SJSA1 (cell line): ENCODE measurements around the gene MAP6. TPM values are rescaled to one million over a fixed set of nuclear protein-coding genes. Genes with fewer than 3 reads are reported as not detected.

Experiments used
- DNase-seq, 2 experiments: peaks; one replicate each; pipeline ENCODE4 v3.0.0-alpha.2; 2015 to 2020; ENCODE audit warnings: low spot score in 2 of 2, low read depth in 1 of 2
- H3K27ac ChIP-seq: fragments of 250-450 bp; sonication (Bioruptor Pico); 2 replicates; pipeline ENCODE4 v1.5.1; 2020; ENCODE audit warnings: mild to moderate bottlenecking, moderate library complexity
- H3K27me3 ChIP-seq: fragments of 250-450 bp; sonication (Bioruptor Pico); replicated peaks from 2 replicates; pipeline ENCODE4 v1.5.1; 2020; ENCODE audit warnings: mild to moderate bottlenecking, moderate library complexity
- H3K36me3 ChIP-seq: fragments of 250-450 bp; sonication (Bioruptor Pico); 2 replicates; pipeline ENCODE4 v1.5.1; 2020; ENCODE audit warnings: mild to moderate bottlenecking
- H3K4me1 ChIP-seq: fragments of 250-450 bp; sonication (Bioruptor Pico); replicated peaks from 2 replicates; pipeline ENCODE4 v1.6.1; 2021; ENCODE audit warnings: mild to moderate bottlenecking
- H3K4me3 ChIP-seq: fragments of 250-450 bp; sonication (Bioruptor Pico); 2 replicates; pipeline ENCODE4 v1.5.1; 2020; ENCODE audit warnings: mild to moderate bottlenecking
- H3K9me3 ChIP-seq: fragments of 250-450 bp; sonication (Bioruptor Pico); replicated peaks from 2 replicates; pipeline ENCODE4 v1.5.1; 2020; ENCODE audit warnings: mild to moderate bottlenecking
- total RNA-seq: library from RNA; depleted of rRNA; stranded (reverse); fragments of >200 nt; shearing (Covaris generic); gene quantifications from 2 replicates; pipeline ENCODE4 v1.2.3, GENCODE V29; 2014

The MAP6 gene
- total RNA-seq, 1 experiment from 2014 or later = 0.13 TPM

DNA sequence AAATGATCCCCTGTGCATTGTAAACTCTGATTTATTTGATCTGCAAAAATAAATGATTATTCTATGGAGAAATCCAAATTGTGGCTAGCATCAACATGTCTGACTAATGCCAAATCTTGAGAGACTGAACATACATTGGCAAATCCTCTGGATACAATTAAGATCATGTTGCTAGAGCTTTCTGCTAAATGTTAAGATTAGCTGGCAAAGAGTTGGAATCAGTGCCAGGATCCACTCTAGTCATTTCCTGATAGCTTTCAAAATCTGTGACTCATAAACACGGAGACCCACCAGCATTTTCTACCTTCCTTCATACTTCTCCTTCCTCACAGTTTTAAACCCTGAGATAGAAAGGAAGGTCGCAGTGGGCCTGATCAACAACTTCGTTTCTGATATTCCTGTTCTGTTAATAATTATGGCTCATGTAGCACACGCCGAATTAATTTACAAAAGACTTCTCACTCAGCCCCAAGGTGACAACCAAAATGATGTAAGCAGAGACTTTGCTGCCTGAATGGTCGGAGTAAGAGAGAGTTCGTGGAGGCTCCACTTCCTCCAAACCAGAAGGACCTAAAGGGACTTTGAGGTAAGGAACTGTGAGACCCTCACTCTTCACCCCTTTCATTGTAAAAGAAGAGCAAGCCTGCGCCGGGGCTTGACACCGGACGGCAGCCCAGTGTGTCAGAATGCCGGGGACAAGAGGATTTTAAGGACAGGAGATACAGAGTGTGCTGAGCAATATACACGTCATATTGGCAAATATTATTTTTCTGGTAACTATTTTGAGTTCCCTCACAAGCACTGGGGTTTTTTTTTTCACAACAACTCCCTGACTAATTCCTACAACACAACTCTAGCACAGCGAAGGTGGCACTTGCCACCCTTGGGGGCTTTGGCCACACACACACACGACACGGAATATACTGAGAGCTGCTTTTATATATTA is 64.8 kb downstream of the MAP6 start:
- H3K4me3 ChIP-seq = no peak overlapping the region

DNA sequence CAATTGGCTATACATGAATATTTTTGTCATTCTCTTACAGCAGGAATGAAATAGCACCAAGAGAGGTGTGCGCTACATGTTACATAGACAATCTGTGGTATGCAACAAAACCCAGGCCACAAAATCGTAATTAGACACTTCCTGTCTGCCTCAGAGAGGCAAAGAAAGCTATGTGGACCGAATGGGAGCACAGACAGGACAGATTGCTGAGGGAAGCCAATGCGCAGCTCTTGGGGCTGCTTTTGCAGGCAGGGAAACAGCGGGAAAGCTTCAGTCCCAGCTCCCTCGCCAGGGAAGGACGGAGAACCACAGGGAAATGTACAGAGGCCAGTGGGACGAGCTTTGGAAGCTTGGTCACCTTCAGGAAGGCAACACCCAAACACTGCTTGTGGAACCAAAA is 65.9 kb downstream of the MAP6 start:
- H3K27ac ChIP-seq = no peak overlapping the region
- peak in 1 of 2 experiments; percentile 20 for DNase-seq
- peaks cover 22% of the 10 kb centered on the region for H3K4me1 ChIP-seq
- H3K9me3 ChIP-seq = no peaks in the 10 kb centered on the region
- H3K27me3 ChIP-seq = no peaks in the 10 kb centered on the region
- no peak overlapping the region for H3K4me3 ChIP-seq
- H3K36me3 ChIP-seq = no peaks in the 10 kb centered on the region

More for the DNA sequence above, 64.8 kb downstream of the MAP6 start:
- peak in 1 of 2 experiments; percentile 33 for DNase-seq
- no peaks in the 10 kb centered on the region for H3K9me3 ChIP-seq
- H3K36me3 ChIP-seq = no peaks in the 10 kb centered on the region
- H3K4me1 ChIP-seq = peaks cover 22% of the 10 kb centered on the region
- peak overlapping the region; percentile 35; the same call in 1 of the 2 replicates for H3K27ac ChIP-seq
- no peaks in the 10 kb centered on the region for H3K27me3 ChIP-seq

DNA sequence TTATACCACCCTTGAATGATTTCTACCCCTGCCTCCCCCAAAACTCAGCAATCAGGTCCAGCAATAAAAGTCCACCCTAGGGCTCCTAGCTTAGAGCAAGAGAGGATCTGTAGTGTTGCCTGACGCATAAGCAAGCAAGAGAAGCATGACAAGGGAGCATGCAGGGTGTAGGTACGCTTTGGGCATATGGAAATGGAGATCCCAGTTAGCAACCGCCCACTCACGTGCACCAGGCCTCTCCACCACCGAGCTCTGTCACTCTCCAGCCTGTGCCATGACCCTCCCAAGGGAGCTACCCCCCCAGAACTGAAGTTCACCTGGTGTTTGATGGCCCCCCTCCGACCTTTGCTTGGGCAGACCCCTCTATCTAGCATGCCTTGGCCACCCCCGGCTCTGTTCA is 67.3 kb downstream of the MAP6 start:
- DNase-seq = no peak
- H3K36me3 ChIP-seq = no peaks in the 10 kb centered on the region
- H3K4me3 ChIP-seq = no peak overlapping the region
- H3K27ac ChIP-seq = no peak overlapping the region
- no peaks in the 10 kb centered on the region for H3K27me3 ChIP-seq
- peaks cover 22% of the 10 kb centered on the region for H3K4me1 ChIP-seq
- H3K9me3 ChIP-seq = no peaks in the 10 kb centered on the region

DNA sequence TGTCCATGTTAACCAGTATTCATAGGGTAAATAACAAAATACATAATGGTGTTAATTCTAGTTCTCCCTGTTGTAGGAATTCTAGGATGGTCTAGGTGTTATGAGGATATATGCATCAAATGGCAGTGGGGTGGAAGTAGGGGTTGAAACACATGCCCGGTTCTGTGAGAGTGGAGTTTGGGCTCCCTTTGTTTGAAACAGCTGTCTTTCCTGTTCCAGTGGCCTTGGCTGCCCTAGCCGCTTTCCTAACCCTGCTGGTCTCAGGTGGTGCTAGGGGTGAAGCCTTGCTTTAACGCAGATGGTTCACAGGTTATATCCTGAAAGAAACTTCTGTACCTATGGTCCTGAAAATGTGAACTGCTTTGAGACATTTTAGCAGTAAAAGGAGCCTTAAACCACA is 68.5 kb downstream of the MAP6 start:
- Histone ChIP-seq H3K27ac (no peak overlapping the region), H3K4me3 (no peak overlapping the region), H3K27me3 (no peaks in the 10 kb centered on the region), H3K36me3 (no peaks in the 10 kb centered on the region), H3K4me1 (peaks cover 22% of the 10 kb centered on the region), H3K9me3 (no peaks in the 10 kb centered on the region)
- DNase-seq = no peak

DNA sequence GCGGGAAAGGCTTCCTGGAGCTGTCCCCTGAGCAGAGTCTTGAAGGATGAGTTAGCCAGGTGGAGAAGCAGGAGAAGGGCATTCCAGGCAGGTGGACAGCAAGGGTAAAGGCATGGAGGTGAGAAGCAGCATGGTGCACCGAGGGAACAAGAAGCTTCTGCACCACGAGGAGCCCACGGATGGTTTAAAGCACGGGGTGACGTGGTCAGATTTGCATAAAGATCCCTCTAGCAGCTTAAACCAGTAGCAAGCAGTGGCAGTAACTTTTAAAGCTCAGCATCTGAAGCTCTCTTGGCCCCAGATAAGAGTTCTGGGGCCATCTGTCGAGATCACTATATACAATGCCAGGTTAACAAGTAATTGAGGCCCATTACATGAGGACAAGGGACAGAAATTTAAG is 69.9 kb downstream of the MAP6 start:
- peaks cover 15% of the 10 kb centered on the region for H3K4me1 ChIP-seq
- no peaks in the 10 kb centered on the region for H3K27me3 ChIP-seq
- no peaks in the 10 kb centered on the region for H3K36me3 ChIP-seq
- H3K9me3 ChIP-seq = no peaks in the 10 kb centered on the region
- no peak overlapping the region for H3K4me3 ChIP-seq
- no peak for DNase-seq
- H3K27ac ChIP-seq = no peak overlapping the region

DNA sequence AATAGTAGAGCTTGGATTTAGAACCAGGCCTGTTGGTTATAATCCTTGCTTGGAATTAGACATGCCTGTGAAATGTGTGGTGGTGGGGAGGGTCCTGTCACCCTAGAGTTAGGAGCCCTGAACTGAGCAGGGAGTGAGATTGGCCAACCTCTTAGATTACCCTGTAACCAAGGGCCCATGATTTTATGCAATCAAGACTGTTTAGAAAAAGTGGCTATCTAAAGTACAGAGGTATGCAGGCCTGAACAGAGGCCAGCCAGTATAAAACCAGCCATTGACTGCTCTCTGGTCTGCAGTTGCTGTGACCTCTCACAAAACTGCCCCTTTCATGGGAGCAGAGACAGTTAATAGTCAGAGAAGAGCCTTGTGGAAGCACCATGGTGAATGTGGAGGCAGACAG is 70.6 kb downstream of the MAP6 start:
- Histone ChIP-seq H3K27ac (no peak overlapping the region), H3K9me3 (no peaks in the 10 kb centered on the region), H3K36me3 (no peaks in the 10 kb centered on the region), H3K27me3 (no peaks in the 10 kb centered on the region), H3K4me3 (no peak overlapping the region), H3K4me1 (peaks cover 8% of the 10 kb centered on the region)
- no peak for DNase-seq

DNA sequence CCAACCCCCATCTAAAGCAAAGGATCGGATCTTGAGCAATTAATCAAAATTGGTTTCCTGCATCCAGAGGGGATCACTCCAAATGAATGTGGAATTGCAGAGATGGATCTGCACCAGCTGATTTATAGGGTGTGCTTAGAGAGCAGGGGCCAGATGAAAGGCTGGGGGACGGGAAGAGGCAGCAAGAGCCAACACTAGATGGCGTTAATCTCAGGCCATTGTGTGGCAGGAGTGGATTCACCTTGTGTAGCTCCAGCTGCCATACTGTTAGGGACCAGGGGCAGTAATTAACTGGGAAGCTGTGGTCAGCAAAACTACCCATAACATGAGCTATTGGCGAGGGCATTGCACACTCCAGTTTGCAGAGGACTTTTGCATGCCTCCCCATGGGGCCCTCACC is 71.2 kb downstream of the MAP6 start:
- no peaks in the 10 kb centered on the region for H3K36me3 ChIP-seq
- no peaks in the 10 kb centered on the region for H3K27me3 ChIP-seq
- no peaks in the 10 kb centered on the region for H3K9me3 ChIP-seq
- no peak overlapping the region for H3K27ac ChIP-seq
- DNase-seq = no peak
- H3K4me3 ChIP-seq = no peak overlapping the region
- H3K4me1 ChIP-seq = peaks cover 2% of the 10 kb centered on the region

DNA sequence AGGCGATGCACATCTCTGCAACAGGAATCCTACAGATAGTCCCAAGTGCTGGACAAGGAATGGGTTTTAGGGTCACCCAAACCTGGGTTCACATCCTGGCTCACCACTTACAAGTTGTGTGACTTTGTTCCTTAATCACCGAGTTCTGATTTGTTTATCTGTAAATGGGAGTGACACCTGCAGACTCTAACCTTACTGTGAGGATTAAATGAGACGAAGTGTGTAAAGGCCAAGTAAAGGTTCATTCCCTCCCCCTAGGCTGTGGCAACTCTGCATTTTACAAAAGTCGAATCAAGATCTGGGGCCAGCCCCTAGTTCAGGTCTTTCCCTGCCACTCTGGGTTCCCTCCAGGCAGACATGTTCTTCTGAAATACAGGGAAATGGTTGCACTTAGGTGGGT is 71.9 kb downstream of the MAP6 start:
- H3K27ac ChIP-seq = no peak overlapping the region
- H3K9me3 ChIP-seq = no peaks in the 10 kb centered on the region
- no peak for DNase-seq
- H3K4me3 ChIP-seq = no peak overlapping the region
- no peaks in the 10 kb centered on the region for H3K4me1 ChIP-seq
- H3K27me3 ChIP-seq = no peaks in the 10 kb centered on the region
- H3K36me3 ChIP-seq = no peaks in the 10 kb centered on the region

DNA sequence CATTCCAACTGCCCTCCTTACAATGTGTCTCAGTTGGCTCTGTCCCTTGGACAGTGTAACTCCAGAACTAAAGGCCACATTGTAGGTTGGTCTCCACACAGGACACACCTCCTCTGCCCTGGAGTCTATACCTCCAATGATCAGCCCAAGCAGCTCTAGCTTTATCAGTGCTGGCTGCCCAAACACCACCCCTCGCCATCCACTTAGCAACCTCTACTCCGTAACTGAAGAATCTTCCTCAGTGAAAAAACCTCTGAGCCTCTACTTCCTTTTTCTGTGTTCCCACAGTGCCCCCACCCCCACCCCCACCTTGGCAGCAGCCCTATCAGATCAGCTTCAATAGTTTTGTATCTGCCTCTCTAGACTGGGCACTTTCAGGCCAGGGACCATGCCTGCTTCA is 73.4 kb downstream of the MAP6 start:
- no peaks in the 10 kb centered on the region for H3K36me3 ChIP-seq
- no peak overlapping the region for H3K27ac ChIP-seq
- H3K27me3 ChIP-seq = no peaks in the 10 kb centered on the region
- no peaks in the 10 kb centered on the region for H3K4me1 ChIP-seq
- DNase-seq = no peak
- H3K9me3 ChIP-seq = no peaks in the 10 kb centered on the region
- no peak overlapping the region for H3K4me3 ChIP-seq

DNA sequence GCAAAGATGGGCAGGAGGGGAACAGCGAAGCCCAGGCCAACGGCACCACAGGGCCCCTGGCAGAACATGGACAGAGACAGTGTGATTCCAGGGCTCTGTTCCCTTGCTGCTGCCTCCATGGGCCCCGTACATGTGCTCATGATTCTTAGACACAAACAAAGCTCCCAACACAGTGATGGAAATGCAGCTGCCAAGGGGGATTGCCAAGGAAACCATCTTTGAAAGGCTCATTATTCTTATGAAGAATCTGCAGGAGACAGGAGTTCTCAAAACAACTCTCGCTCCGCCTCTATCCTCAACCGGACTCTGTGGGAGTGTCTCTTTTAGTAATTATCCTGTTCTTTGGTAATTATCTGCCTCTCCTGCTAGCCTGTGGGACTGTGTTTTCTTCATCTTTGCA is 74.6 kb downstream of the MAP6 start:
- DNase-seq = no peak
- Histone ChIP-seq H3K36me3 (no peaks in the 10 kb centered on the region), H3K4me1 (no peaks in the 10 kb centered on the region), H3K27ac (no peak overlapping the region), H3K4me3 (no peak overlapping the region), H3K9me3 (no peaks in the 10 kb centered on the region), H3K27me3 (no peaks in the 10 kb centered on the region)

DNA sequence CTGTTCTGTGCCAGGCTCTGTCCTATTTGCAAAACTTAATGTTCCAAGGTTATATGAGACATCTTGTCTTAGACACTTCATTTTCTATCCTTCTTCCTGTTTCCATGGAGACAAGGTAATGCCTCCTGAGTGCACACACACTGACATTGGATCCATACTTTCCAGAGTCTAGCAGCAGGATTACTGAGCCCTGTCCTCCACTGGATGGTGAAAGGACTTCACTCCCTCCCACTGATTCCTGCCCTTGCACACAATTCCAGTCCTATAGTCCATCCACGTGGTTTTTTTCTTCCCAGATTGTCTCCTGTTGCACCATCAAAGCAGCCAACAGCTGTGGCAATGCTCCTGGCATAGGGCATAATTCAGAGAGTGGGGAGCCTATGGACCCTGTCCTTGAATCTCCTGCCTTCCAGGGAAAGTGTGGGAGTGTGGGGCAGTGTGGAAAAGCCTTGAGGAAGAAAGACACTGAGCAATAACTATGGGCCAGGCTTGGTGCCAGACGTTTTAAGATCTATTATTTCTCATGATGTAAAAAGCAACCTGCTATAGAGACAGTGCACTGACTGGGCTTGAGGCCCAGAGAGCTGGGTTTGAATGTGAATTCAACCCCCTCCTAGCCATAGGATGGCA is 75.4 kb downstream of the MAP6 start:
- no peaks in the 10 kb centered on the region for H3K36me3 ChIP-seq
- DNase-seq = no peak
- H3K27me3 ChIP-seq = no peaks in the 10 kb centered on the region
- H3K9me3 ChIP-seq = no peaks in the 10 kb centered on the region
- no peak overlapping the region for H3K27ac ChIP-seq
- no peak overlapping the region for H3K4me3 ChIP-seq
- no peaks in the 10 kb centered on the region for H3K4me1 ChIP-seq

DNA sequence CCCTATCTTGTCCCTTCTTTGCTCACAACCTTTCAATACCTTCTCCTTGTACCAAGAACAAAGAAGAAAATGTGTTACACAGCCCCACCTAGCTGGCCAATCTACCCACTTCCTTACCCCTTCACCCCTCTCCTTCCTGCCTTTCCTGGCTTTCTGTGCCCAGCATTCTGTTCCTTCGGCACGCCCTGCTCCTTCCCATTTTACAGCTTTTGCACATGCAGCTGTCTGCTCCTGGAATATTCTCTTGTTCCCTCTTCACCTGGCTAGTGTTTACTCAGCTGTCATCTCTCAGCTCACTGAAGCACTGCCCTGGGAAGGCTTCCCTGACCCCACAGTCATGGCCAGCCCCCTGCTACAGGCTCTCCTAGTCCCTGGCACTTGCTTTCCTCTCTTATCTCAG is 76.1 kb downstream of the MAP6 start:
- Histone ChIP-seq H3K27ac (no peak overlapping the region), H3K9me3 (no peaks in the 10 kb centered on the region), H3K36me3 (no peaks in the 10 kb centered on the region), H3K4me3 (no peak overlapping the region), H3K27me3 (no peaks in the 10 kb centered on the region), H3K4me1 (no peaks in the 10 kb centered on the region)
- DNase-seq = no peak

DNA sequence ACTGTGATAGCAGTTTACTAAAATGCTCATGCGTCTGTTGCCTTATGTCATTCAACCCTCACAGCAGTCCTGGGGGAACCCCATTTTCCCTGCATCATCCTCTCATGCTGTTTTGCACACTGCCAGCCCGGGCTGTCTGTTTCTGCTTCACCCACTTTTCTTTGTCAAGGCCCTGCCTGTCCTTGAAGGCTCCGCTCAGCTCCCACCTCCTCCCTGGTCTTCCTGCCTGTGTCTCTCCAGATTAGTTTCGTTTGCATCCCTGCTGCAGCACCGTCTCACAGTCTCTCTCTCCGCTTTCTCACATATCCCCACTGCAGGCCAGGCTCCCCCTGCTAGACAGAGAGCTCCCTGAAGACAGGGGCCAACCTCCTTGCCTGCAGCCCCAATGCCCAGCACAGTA is 76.9 kb downstream of the MAP6 start:
- no peak overlapping the region for H3K4me3 ChIP-seq
- no peaks in the 10 kb centered on the region for H3K36me3 ChIP-seq
- no peak for DNase-seq
- no peak overlapping the region for H3K27ac ChIP-seq
- H3K4me1 ChIP-seq = no peaks in the 10 kb centered on the region
- H3K9me3 ChIP-seq = no peaks in the 10 kb centered on the region
- H3K27me3 ChIP-seq = no peaks in the 10 kb centered on the region

DNA sequence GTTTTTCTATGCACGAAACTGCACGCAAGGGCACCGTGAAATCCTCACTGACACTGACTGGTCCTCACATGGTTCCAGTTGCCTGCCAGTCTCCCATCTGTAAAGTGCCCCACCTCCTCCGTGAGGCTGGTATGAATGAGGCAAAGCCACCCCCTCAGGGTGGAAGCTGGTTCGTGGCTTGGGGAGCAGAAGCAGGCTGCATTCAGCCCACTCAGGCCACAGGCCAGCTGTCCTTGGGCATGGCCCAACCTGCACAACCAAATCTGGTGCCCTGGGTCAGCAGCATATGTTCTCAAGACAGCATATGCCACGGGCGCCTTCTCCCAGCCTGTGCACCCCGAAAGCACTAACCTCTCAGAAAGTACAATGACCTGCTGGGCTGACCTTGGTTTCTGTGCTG is 77.5 kb downstream of the MAP6 start:
- Histone ChIP-seq H3K27ac (no peak overlapping the region), H3K4me1 (no peaks in the 10 kb centered on the region), H3K9me3 (no peaks in the 10 kb centered on the region), H3K36me3 (no peaks in the 10 kb centered on the region), H3K27me3 (no peaks in the 10 kb centered on the region), H3K4me3 (no peak overlapping the region)
- DNase-seq = no peak
